H1 (cell line): ENCODE results near the gene OTOP3. TPM values are rescaled to one million over a fixed set of nuclear protein-coding genes. Genes with fewer than 3 reads are reported as not detected.

Experiments
- CTCF ChIA-PET: fragments of 300-600 bp; sonication (Branson Sonifier 250); formaldehyde crosslinking; loops from one replicate; lab custom pipeline; 2021; ENCODE audit not compliant: partially characterized antibody; lab: Charles Lee
- POLR2A ChIA-PET: fragments of 300-600 bp; sonication (Branson Sonifier 250); formaldehyde crosslinking; loops from one replicate; lab custom pipeline; 2021; ENCODE audit warnings: inconsistent platforms; ENCODE audit not compliant: partially characterized antibody; lab: Charles Lee
- DNase-seq, 2 experiments: peaks; one replicate each; pipeline versions ENCODE4 v3.0.0 to v3.0.0-alpha.2; 2010 to 2022; ENCODE audit warnings: low spot score in 2 of 2, low read depth in 1 of 2, mixed read lengths in 1 of 2
- FAIRE-seq: peaks from 2 replicates; lab custom pipeline; 2011; peaks lifted over from hg19 to GRCh38; lab: Jason Lieb, UNC
- H2AFZ ChIP-seq: 2 replicates; pipeline ENCODE4 v1.8.1; 2012; ENCODE audit warnings: low read length, inconsistent platforms
- H2AK5ac ChIP-seq: 2 replicates; pipeline ENCODE4 v1.6.1; 2013; ENCODE audit warnings: low read depth, low read length
- H2BK120ac ChIP-seq: replicated peaks from 2 replicates; pipeline ENCODE3; 2013; ENCODE audit warnings: low read depth, low read length, inconsistent platforms
- H2BK12ac ChIP-seq: 2 replicates; pipeline ENCODE4 v1.6.1; 2013; ENCODE audit warnings: low read depth, low read length
- H2BK15ac ChIP-seq: 2 replicates; pipeline ENCODE4 v1.6.1; 2013; ENCODE audit warnings: low read length
- H2BK20ac ChIP-seq: 2 replicates; pipeline ENCODE4 v1.6.1; 2013; ENCODE audit warnings: low read length
- H2BK5ac ChIP-seq: 2 replicates; pipeline ENCODE4 v1.6.1; 2013; ENCODE audit warnings: low read depth, low read length
- H3K14ac ChIP-seq: 2 replicates; pipeline ENCODE4 v1.6.1; 2013; ENCODE audit warnings: inconsistent platforms; ENCODE audit not compliant: insufficient read length
- H3K18ac ChIP-seq: 2 replicates; pipeline ENCODE4 v1.6.1; 2013; ENCODE audit warnings: low read length; ENCODE audit errors: extremely low read depth
- H3K23ac ChIP-seq: 2 replicates; pipeline ENCODE4 v1.6.1; 2013; ENCODE audit warnings: inconsistent platforms; ENCODE audit not compliant: insufficient read length
- H3K23me2 ChIP-seq: 2 replicates; pipeline ENCODE4 v1.6.1; 2013; ENCODE audit warnings: low read depth, low read length
- H3K27ac ChIP-seq: 2 replicates; pipeline ENCODE4 v1.6.1; 2011; ENCODE audit warnings: low read depth, low read length, inconsistent platforms
- H3K27me3 ChIP-seq, 4 experiments: replicated peaks in 1 of 4; 1 replicate in 1 of 4; 2 replicates in 3 of 4; pipeline versions ENCODE4 v1.6.1 to v1.8.1; 2011 to 2013; ENCODE audit warnings: low read length in 3 of 4, mild to moderate bottlenecking in 3 of 4, inconsistent platforms in 2 of 4, mixed read lengths in 2 of 4, moderate library complexity in 1 of 4; ENCODE audit not compliant: control insufficient read depth in 3 of 4, insufficient read depth in 3 of 4; ENCODE audit errors: extremely low read depth in 1 of 4
- H3K36me3 ChIP-seq, 4 experiments: 2 replicates each; pipeline versions ENCODE4 v1.6.1 to v1.8.1; 2011 to 2013; ENCODE audit warnings: mild to moderate bottlenecking in 4 of 4, low read length in 3 of 4, moderate library complexity in 2 of 4, control low read depth in 1 of 4, inconsistent platforms in 1 of 4; ENCODE audit not compliant: insufficient read depth in 4 of 4, control insufficient read depth in 2 of 4
- H3K4ac ChIP-seq: replicated peaks from 2 replicates; pipeline ENCODE3; 2013; ENCODE audit warnings: low read length, low read depth, mixed read lengths, inconsistent platforms; ENCODE audit not compliant: insufficient read length
- H3K4me1 ChIP-seq, 4 experiments: replicated peaks in 1 of 4; 1 replicate in 1 of 4; 2 replicates in 3 of 4; pipeline versions ENCODE4 v1.6.1 to v1.8.1; 2011 to 2013; ENCODE audit warnings: low read length in 3 of 4, inconsistent platforms in 2 of 4, mixed read lengths in 1 of 4; ENCODE audit not compliant: insufficient read depth in 4 of 4, control insufficient read depth in 3 of 4
- H3K4me2 ChIP-seq, 2 experiments: 2 replicates each; pipeline versions ENCODE4 v1.6.1 to v1.8.1; 2011 to 2013; ENCODE audit warnings: low read depth in 2 of 2, low read length in 2 of 2, control low read depth in 1 of 2, inconsistent platforms in 1 of 2, mild to moderate bottlenecking in 1 of 2; ENCODE audit not compliant: insufficient read depth in 1 of 2
- H3K4me3 ChIP-seq, 4 experiments: fragments of 200-600, 300-600 bp in 1 of 4; sonication (generic), shearing (Covaris generic), sonication (Bioruptor Twin) in 1 of 4; 2 replicates each; pipeline versions ENCODE4 v1.5.1 to v1.8.1; 2011 to 2016; ENCODE audit warnings: low read length in 4 of 4, low read depth in 3 of 4, control low read depth in 2 of 4, inconsistent platforms in 2 of 4, mild to moderate bottlenecking in 2 of 4, mixed read lengths in 1 of 4, moderate library complexity in 1 of 4; ENCODE audit not compliant: insufficient read depth in 2 of 4; ENCODE audit errors: extremely low read depth in 1 of 4
- H3K56ac ChIP-seq: replicated peaks from 2 replicates; pipeline ENCODE3; 2013; ENCODE audit warnings: low read depth, mild to moderate bottlenecking, mixed read lengths, low read length, inconsistent platforms; ENCODE audit not compliant: insufficient read length
- H3K79me1 ChIP-seq: 2 replicates; pipeline ENCODE4 v1.6.1; 2013; ENCODE audit warnings: low read depth, low read length, control low read depth
- H3K79me2 ChIP-seq, 2 experiments: 2 replicates each; pipeline versions ENCODE4 v1.6.1 to v1.8.1; 2012 to 2013; ENCODE audit warnings: low read length in 2 of 2, mild to moderate bottlenecking in 2 of 2, inconsistent platforms in 1 of 2; ENCODE audit not compliant: insufficient read depth in 2 of 2, control insufficient read depth in 1 of 2
- H3K9ac ChIP-seq, 4 experiments: replicated peaks in 1 of 4; 1 replicate in 1 of 4; 2 replicates in 3 of 4; pipeline versions ENCODE4 v1.6.1 to v1.8.1; 2011 to 2013; ENCODE audit warnings: low read depth in 3 of 4, low read length in 3 of 4, control low read depth in 2 of 4, mild to moderate bottlenecking in 2 of 4, moderate library complexity in 2 of 4, inconsistent platforms in 1 of 4; ENCODE audit errors: extremely low read depth in 1 of 4
- H3K9me3 ChIP-seq, 2 experiments: 2 replicates each; pipeline versions ENCODE4 v1.6.1 to v1.8.1; 2012 to 2013; ENCODE audit warnings: mild to moderate bottlenecking in 2 of 2, moderate library complexity in 2 of 2, control low read depth in 1 of 2, inconsistent platforms in 1 of 2, low read depth in 1 of 2, low read length in 1 of 2, mixed read lengths in 1 of 2; ENCODE audit not compliant: insufficient read depth in 2 of 2
- H4K20me1 ChIP-seq, 2 experiments: replicated peaks in 1 of 2; 2 replicates each; pipeline versions ENCODE3 to v1.8.1; 2011 to 2013; ENCODE audit warnings: inconsistent platforms in 2 of 2, low read length in 2 of 2, mild to moderate bottlenecking in 1 of 2; ENCODE audit not compliant: insufficient read depth in 2 of 2, control insufficient read depth in 1 of 2
- H4K5ac ChIP-seq: 2 replicates; pipeline ENCODE4 v1.6.1; 2013; ENCODE audit warnings: low read length, low read depth, mixed read lengths, inconsistent platforms; ENCODE audit not compliant: insufficient read length
- H4K8ac ChIP-seq: 2 replicates; pipeline ENCODE4 v1.8.0; 2013; ENCODE audit warnings: mild to moderate bottlenecking, moderate library complexity, low read length, inconsistent platforms; ENCODE audit not compliant: insufficient read depth; ENCODE audit errors: extremely low read depth
- H4K91ac ChIP-seq: replicated peaks from 2 replicates; pipeline ENCODE3; 2013; ENCODE audit warnings: low read length, mixed read lengths, inconsistent platforms; ENCODE audit not compliant: insufficient read length
- ATF2 ChIP-seq: IDR thresholded peaks from 2 replicates; pipeline ENCODE4 v1.6.1; 2012; ENCODE audit warnings: low read length, inconsistent platforms
- BRCA1 ChIP-seq: IDR thresholded peaks from 2 replicates; pipeline ENCODE4 v1.6.1; 2012; ENCODE audit warnings: low read depth, low read length, improper control_type of control experiment
- CBX5 ChIP-seq: fragments of 300-800, 300-1000 bp; sonication (generic); IDR thresholded peaks from 2 replicates; pipeline ENCODE4 v1.7.1; 2016; ENCODE audit warnings: antibody characterized with exemption, low read length, low read depth
- CHD1 ChIP-seq: IDR thresholded peaks from 2 replicates; pipeline ENCODE4 v1.6.1; 2012; ENCODE audit warnings: low read depth, low read length, improper control_type of control experiment
- FOSL1 ChIP-seq: IDR thresholded peaks from 2 replicates; pipeline ENCODE4 v1.6.1; 2011; ENCODE audit warnings: mild to moderate bottlenecking, low read depth, low read length, moderate library complexity; ENCODE audit not compliant: insufficient read depth
- JUN ChIP-seq: IDR thresholded peaks from 2 replicates; pipeline ENCODE4 v1.6.1; 2011; ENCODE audit warnings: low read depth, mild to moderate bottlenecking, improper control_type of control experiment, low read length
- RBBP5 ChIP-seq: IDR thresholded peaks from 2 replicates; pipeline ENCODE4 v1.7.1; 2012; ENCODE audit warnings: low read depth, mild to moderate bottlenecking, inconsistent platforms, low read length, moderate library complexity, borderline replicate concordance
- RFX5 ChIP-seq: IDR thresholded peaks from 2 replicates; pipeline ENCODE4 v1.6.1; 2011; ENCODE audit warnings: low read depth, low read length, improper control_type of control experiment, borderline replicate concordance
- SIN3A ChIP-seq, 2 experiments: IDR thresholded peaks in 1 of 2; conservative IDR thresholded peaks in 1 of 2; 2 replicates each; pipeline ENCODE4 v1.6.1; 2011 to 2012; ENCODE audit warnings: low read length in 2 of 2, improper control_type of control experiment in 1 of 2, low read depth in 1 of 2, mild to moderate bottlenecking in 1 of 2
- SUZ12 ChIP-seq: fragments of 200-600 bp; sonication (generic); IDR thresholded peaks from 2 replicates; pipeline ENCODE4 v1.6.1; 2012; ENCODE audit warnings: mild to moderate bottlenecking, inconsistent platforms, low read length, moderate library complexity, mixed read lengths
- WGBS, 2 experiments: shearing (Covaris generic) in 1 of 2; methylation state at CpG; one replicate each; pipeline versions ENCODE4 v1.1.6 to v1.1.7; 2013 to 2015; ENCODE audit warnings: low lambda C conversion rate in 2 of 2, mixed read lengths in 2 of 2, inconsistent platforms in 1 of 2, low coverage in 1 of 2, missing lambda C conversion rate in 1 of 2; ENCODE audit not compliant: insufficient replicate concordance in 2 of 2, insufficient coverage in 1 of 2, insufficient read length in 1 of 2; ENCODE audit errors: extremely low coverage in 1 of 2, missing lambda C conversion rate in 1 of 2; 5-methylcytosine and 5-hydroxymethylcytosine counted together
- polyA plus RNA-seq, 7 experiments: library from polyadenylated mRNA; depleted of rRNA in 3 of 7; stranded (reverse) in 5 of 7; unstranded in 2 of 7; fragments of >200 nt in 5 of 7; fragments of 200-250 nt in 2 of 7; gene quantifications; 1 replicate in 5 of 7; 2 replicates in 1 of 7; 4 replicates in 1 of 7; pipeline versions ENCODE4 v1.2.1 to v1.2.3, GENCODE V29; 2011 to 2013; ENCODE audit warnings: missing spikeins in 2 of 7, mixed read lengths in 2 of 7
- total RNA-seq: library from RNA; stranded (reverse); fragmentation: NEBNext Ultra II Directional; extraction: Animal tissue kit (Norgen Biotek cat#: 25700); gene quantifications from 2 replicates; pipeline ENCODE4 v1.2.1, GENCODE V29; 2021

Gene OTOP3
- total and polyA plus RNA-seq, 2 of the 8 experiments (the other 6 are each of a cell fraction or from before 2014, with no cell fraction given) = 0.05 TPM; not detected in 1

GRCh38 chr17:74992223-74992622, 56.5 kb downstream of the OTOP3 start:
- no peak overlapping the region for H4K91ac ChIP-seq
- no peak overlapping the region for H3K23ac ChIP-seq
- H3K36me3 ChIP-seq = peaks cover 0 to 2% (median 0%) of the 10 kb centered on the region in 4 experiments; a peak in 1 of 8 replicates
- no peak overlapping the region for H4K5ac ChIP-seq
- H4K20me1 ChIP-seq = peaks cover 4 to 12% of the 10 kb centered on the region in 2 experiments
- no peak overlapping the region for H2BK5ac ChIP-seq
- no peak overlapping the region for H3K9ac ChIP-seq
- H3K79me1 ChIP-seq = no peaks in the 10 kb centered on the region
- no peak overlapping the region for H2BK120ac ChIP-seq
- H2BK20ac ChIP-seq = no peak overlapping the region
- no peak overlapping the region for H3K14ac ChIP-seq
- peaks cover 0 to 20% of the 10 kb centered on the region in 2 experiments; a peak in 1 of 4 replicates for H3K79me2 ChIP-seq
- H2AK5ac ChIP-seq = no peak overlapping the region
- ChIA-PET CTCF (interaction anchor here (0.7 to 5.7 kb wide), 7 partner anchors 12 to 1414 kb away, joined by 3 to 74 read pairs (median 4); partner anchors contain the start of gene MRPL58), POLR2A (interaction anchor here (1.0 to 7.8 kb wide), 4 partner anchors 9 to 19 kb away, joined by 5 to 87 read pairs (median 8); partner anchors contain the start of gene MRPL58)
- H3K27me3 ChIP-seq = no peaks in the 10 kb centered on the region
- H3K4ac ChIP-seq = no peak overlapping the region
- H3K56ac ChIP-seq = no peak overlapping the region
- H3K18ac ChIP-seq = no peak overlapping the region
- DNase-seq (no peak), FAIRE-seq (no peak)
- H3K4me1 ChIP-seq = peaks cover 0 to 5% (median 4%) of the 10 kb centered on the region in 4 experiments; a peak in 6 of 7 replicates
- no peak overlapping the region for H3K27ac ChIP-seq
- TF ChIP-seq CHD1 (no peak), SUZ12 (no peak), RBBP5 (no peak), ATF2 (no peak), JUN (no peak), SIN3A (conservative IDR thresholded peaks at IDR 0.05 in 1 of 2, IDR thresholded peaks at IDR 0.05 in 1 of 2; ENCODE audit: low read depth in 1 of 2, low read length in 2 of 2) (no peak), BRCA1 (no peak), FOSL1 (no peak), CBX5 (no peak), RFX5 (no peak)
- no peak overlapping the region for H2AFZ ChIP-seq
- no peak overlapping the region for H4K8ac ChIP-seq
- H3K4me2 ChIP-seq = no peak overlapping the region
- no peak overlapping the region for H2BK15ac ChIP-seq
- peaks cover 6% of the 10 kb centered on the region; the same call in 1 of the 2 replicates for H3K23me2 ChIP-seq
- 86% methylated on average over 2 of the region's 2 CpGs; no CpG with 5 or more reads in 1 of the 2 experiments for WGBS, 2 experiments
- no peak overlapping the region for H3K4me3 ChIP-seq
- no peaks in the 10 kb centered on the region for H3K9me3 ChIP-seq
- no peak overlapping the region for H2BK12ac ChIP-seq
